Skeletal muscle tissue (tissue), 4 donors: ENCODE data around the gene SMU1. TPM values are rescaled to one million over a fixed set of nuclear protein-coding genes. Genes with fewer than 3 reads are reported as not detected.
A peak's percentile ranks its signal among the peaks of the same experiment; 100 is the strongest.

Source experiments
- H3K27ac ChIP-seq: one replicate; pipeline ENCODE4 v1.7.0; 2013; ENCODE audit warnings: mild to moderate bottlenecking, low read depth, low read length, inconsistent platforms
- H3K27me3 ChIP-seq, 3 donors: one replicate each; pipeline ENCODE4 v1.7.0; 2013; ENCODE audit warnings: low read length in 3 of 3; ENCODE audit not compliant: control insufficient read depth in 3 of 3, insufficient read depth in 3 of 3
- H3K36me3 ChIP-seq, 3 donors: one replicate each; pipeline ENCODE4 v1.7.0; 2013; ENCODE audit warnings: low read length in 3 of 3; ENCODE audit not compliant: control insufficient read depth in 3 of 3, insufficient read depth in 3 of 3
- H3K4me1 ChIP-seq, 3 donors: one replicate each; pipeline ENCODE4 v1.7.0; 2013; ENCODE audit warnings: low read length in 3 of 3, mild to moderate bottlenecking in 3 of 3; ENCODE audit not compliant: control insufficient read depth in 3 of 3, insufficient read depth in 3 of 3
- H3K4me3 ChIP-seq, 3 donors: one replicate each; pipeline ENCODE4 v1.7.0; 2013; ENCODE audit warnings: low read length in 3 of 3
- H3K9ac ChIP-seq, 3 donors: one replicate each; pipeline ENCODE4 v1.7.0; 2013; ENCODE audit warnings: low read length in 3 of 3, mild to moderate bottlenecking in 3 of 3, moderate library complexity in 2 of 3, low read depth in 1 of 3
- H3K9me3 ChIP-seq, 3 donors: one replicate each; pipeline ENCODE4 v1.7.0; 2013; ENCODE audit warnings: low read length in 3 of 3; ENCODE audit not compliant: control insufficient read depth in 3 of 3
- total RNA-seq: library from RNA; depleted of rRNA; stranded (reverse); fragments of >200 nt; gene quantifications from one replicate; pipeline ENCODE4 v1.2.3, GENCODE V29; 2014
- donor health status: Osteomylitis.

Gene SMU1
- total RNA-seq, 1 donor from 2014 or later, result 30.3 TPM

- peak overlapping the region; percentile 79 for H3K27ac ChIP-seq
- peaks cover 20 to 34% (median 28%) of the 10 kb centered on the region in 3 donors for H3K4me1 ChIP-seq
- H3K36me3 ChIP-seq, result peaks cover 0 to 4% (median under 1%) of the 10 kb centered on the region in 3 donors
- peak overlapping the region in 2 of 3 donors; percentile 17 to 56 for H3K4me3 ChIP-seq
- no peaks in the 10 kb centered on the region for H3K9me3 ChIP-seq
- H3K9ac ChIP-seq, result peak overlapping the region in 1 of 3 donors; percentile 25
- H3K27me3 ChIP-seq, result no peaks in the 10 kb centered on the region
Measured at GRCh38 chr9:33106827-33107621, 30.6 kb upstream of the SMU1 start.

GRCh38 chr9:33106372-33106771, 29.9 kb upstream of the SMU1 start:
- Histone ChIP-seq H3K27me3 (no peaks in the 10 kb centered on the region), H3K36me3 (peaks cover 0 to under 1% (median 0%) of the 10 kb centered on the region in 3 donors), H3K27ac (peak overlapping the region; percentile 79), H3K9ac (no peak overlapping the region), H3K4me3 (peak overlapping the region in 1 of 3 donors; percentile 56), H3K9me3 (no peaks in the 10 kb centered on the region), H3K4me1 (peaks cover 27 to 40% (median 35%) of the 10 kb centered on the region in 3 donors)

DNA sequence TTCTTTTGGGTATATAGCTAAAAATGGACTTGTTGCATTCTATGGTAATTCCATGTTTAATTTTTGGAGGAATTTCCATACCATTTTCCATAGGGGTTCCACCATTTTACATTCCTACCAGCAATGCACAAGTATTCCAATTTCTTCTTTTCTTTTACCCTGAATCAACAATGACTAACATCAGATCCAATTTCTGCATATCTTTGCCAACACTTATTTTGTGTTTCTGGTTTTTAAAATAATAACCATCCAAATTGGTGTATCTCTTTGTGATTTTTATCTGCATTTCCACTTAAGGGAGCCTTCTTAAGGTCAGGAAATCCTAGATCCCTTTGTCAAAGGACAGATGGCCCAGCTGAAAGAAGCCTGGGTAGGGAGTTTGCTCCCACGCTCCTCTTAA, 29.5 kb upstream of the SMU1 start:
- Histone ChIP-seq H3K4me1 (peaks cover 30 to 43% (median 38%) of the 10 kb centered on the region in 3 donors), H3K9me3 (no peaks in the 10 kb centered on the region), H3K9ac (no peak overlapping the region), H3K4me3 (no peak overlapping the region), H3K27ac (peak overlapping the region; percentile 79), H3K36me3 (no peaks in the 10 kb centered on the region), H3K27me3 (no peaks in the 10 kb centered on the region)

DNA sequence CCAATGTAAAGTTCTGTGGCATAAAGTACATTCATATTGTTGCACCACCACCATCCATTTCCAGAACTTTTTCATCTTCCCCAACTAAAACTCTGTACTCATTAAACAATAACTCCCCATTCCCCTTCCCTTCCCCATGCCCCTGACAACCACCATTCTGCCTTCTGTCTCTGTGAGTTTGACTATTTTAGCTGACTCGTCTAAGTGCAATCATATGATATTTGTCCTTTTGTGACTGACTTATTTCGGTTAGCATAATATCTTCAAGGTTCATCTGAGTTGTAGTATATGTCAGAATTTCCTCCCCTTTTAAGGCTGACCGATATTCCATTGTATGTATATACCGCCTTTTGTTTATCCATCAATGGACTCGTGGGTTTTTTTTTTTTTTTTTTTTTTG, 29.0 kb upstream of the SMU1 start:
- peak overlapping the region; percentile 79 for H3K27ac ChIP-seq
- no peaks in the 10 kb centered on the region for H3K36me3 ChIP-seq
- no peak overlapping the region for H3K9ac ChIP-seq
- H3K4me1 ChIP-seq, result peaks cover 30 to 43% (median 38%) of the 10 kb centered on the region in 3 donors
- H3K4me3 ChIP-seq, result no peak overlapping the region
- no peaks in the 10 kb centered on the region for H3K27me3 ChIP-seq
- H3K9me3 ChIP-seq, result no peaks in the 10 kb centered on the region

GRCh38 chr9:33104401-33104800, 27.9 kb upstream of the SMU1 start:
- Histone ChIP-seq H3K4me1 (peaks cover 30 to 43% (median 38%) of the 10 kb centered on the region in 3 donors), H3K9ac (no peak overlapping the region), H3K4me3 (no peak overlapping the region), H3K27me3 (no peaks in the 10 kb centered on the region), H3K9me3 (no peaks in the 10 kb centered on the region), H3K27ac (no peak overlapping the region), H3K36me3 (no peaks in the 10 kb centered on the region)

DNA sequence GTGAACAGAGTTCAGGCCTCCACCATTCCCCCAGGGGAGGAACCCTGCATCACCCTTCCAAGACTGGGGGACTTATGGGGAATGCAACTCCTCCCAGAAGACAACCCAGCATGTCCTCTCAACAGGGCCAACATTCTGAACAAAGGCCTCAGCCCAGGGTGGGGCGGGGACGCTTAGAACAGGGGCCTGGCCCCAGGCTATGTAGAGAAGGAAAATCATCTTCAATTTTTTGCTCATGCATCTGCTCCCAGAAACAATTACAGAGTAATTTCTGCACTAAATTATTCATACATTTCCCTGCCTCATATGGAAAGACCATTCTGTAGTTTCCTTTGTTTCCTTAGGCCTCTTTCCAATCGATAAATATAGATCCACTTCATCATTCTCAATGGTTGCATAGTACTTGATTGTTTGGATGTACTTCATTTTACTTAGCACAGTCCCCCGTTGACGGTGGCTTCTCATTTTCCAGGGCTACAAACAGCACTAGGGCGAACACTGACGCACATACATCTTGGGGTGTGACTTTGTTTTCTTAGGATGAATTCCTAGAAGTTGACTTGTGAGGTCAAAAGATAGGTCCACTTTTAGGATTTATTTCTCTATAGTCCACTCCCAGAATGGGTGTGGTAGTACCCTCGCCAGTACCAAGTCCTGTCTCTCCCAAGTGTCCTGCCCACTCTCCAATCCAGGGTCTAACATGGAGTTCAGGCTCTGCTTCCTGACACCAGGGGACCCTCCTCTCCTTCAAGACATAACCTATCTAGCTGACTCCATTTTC, 27.2 kb upstream of the SMU1 start:
- no peak overlapping the region for H3K9ac ChIP-seq
- no peak overlapping the region for H3K4me3 ChIP-seq
- H3K9me3 ChIP-seq, result no peaks in the 10 kb centered on the region
- peaks cover 30 to 43% (median 38%) of the 10 kb centered on the region in 3 donors for H3K4me1 ChIP-seq
- H3K27me3 ChIP-seq, result no peaks in the 10 kb centered on the region
- no peak overlapping the region for H3K27ac ChIP-seq
- no peaks in the 10 kb centered on the region for H3K36me3 ChIP-seq

DNA sequence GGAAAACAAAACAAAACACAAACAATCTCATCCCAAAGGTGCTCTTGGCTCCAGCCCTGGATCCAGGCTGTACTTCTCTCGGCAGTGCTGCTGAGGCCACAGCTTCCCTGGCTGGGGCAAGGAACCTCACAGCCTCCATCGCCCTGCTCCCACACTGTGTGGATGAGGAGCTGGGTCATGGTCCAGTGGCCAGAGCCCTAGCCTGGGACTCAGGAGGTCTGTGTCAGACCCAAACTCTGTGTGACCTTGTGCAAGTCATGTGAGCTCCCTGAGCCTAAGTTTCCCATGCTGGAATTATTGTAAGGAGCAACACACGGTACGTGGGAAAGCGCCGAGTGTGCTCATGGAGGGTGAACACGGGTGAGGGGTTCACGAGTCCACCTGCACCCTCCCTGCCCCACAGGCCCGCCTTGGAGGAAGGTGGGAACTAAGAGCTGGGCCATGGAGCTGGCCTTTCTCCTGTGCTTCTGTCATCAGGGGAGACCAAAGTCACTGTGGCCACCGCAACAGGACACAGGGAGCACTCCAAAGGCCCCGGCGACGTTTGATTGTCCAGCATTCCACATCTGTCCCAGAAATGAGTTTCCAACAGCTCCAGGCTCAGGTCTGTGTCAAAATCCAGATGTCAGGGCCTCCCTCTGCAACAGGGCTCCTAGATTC, 26.2 kb upstream of the SMU1 start:
- Histone ChIP-seq H3K36me3 (no peaks in the 10 kb centered on the region), H3K4me1 (peaks cover 26 to 40% (median 35%) of the 10 kb centered on the region in 3 donors), H3K9me3 (no peaks in the 10 kb centered on the region), H3K27ac (no peak overlapping the region), H3K27me3 (no peaks in the 10 kb centered on the region), H3K4me3 (no peak overlapping the region), H3K9ac (no peak overlapping the region)

- Histone ChIP-seq H3K36me3 (no peaks in the 10 kb centered on the region), H3K9me3 (no peaks in the 10 kb centered on the region), H3K27me3 (no peaks in the 10 kb centered on the region), H3K4me1 (peaks cover 13 to 27% (median 21%) of the 10 kb centered on the region in 3 donors), H3K4me3 (peak overlapping the region in 1 of 3 donors; percentile 3), H3K9ac (peak overlapping the region in 1 of 3 donors; percentile 25), H3K27ac (peak overlapping the region; percentile 67)
Measured at GRCh38 chr9:33101104-33101951, 24.9 kb upstream of the SMU1 start.

DNA sequence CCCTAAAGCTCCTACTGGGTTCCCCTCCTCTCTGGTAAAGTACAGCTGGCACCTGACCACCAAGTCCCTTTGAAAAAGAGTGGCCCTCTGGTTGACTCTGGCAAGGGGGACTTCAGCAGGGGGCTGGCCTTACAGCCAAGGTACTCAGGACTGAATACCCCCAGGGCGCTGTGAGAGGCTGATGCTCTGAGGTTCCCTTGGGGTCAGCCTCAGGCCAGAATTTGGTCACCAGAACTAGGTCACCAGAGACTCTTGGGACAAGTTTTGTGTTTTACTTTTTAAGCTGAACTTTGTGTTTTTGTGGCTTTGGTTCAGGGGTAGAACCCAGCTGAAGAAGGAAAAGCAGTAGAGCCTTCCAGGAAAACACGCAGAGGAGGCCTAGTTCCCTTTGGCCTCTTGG, 23.3 kb upstream of the SMU1 start:
- no peaks in the 10 kb centered on the region for H3K27me3 ChIP-seq
- H3K9me3 ChIP-seq, result no peaks in the 10 kb centered on the region
- H3K4me1 ChIP-seq, result peaks cover 11 to 25% (median 18%) of the 10 kb centered on the region in 3 donors
- no peak overlapping the region for H3K9ac ChIP-seq
- H3K36me3 ChIP-seq, result no peaks in the 10 kb centered on the region
- H3K27ac ChIP-seq, result no peak overlapping the region
- H3K4me3 ChIP-seq, result no peak overlapping the region
